SHP77 treated with DMSO at 0.1 percent for 48 hours (cell line): ENCODE results near the gene PIK3C2G.
"Not testable (repeated sequence)": the region's sequence is repeated elsewhere in the genome, so short reads cannot be mapped to it uniquely, and the experiment has no call there.

ENCODE experiments used
- DNase-seq: peaks from one replicate; lab custom pipeline; 2025; lab: John Stamatoyannopoulos, UW

The PIK3C2G gene

GRCh38 chr12:18644564-18644963 lies 383.2 kb downstream of the PIK3C2G start:
- no peak for DNase-seq

- no peak for DNase-seq
Measured at GRCh38 chr12:18646286-18646890, 385.1 kb downstream of the PIK3C2G start.

- no peak for DNase-seq
Measured at GRCh38 chr12:18651525-18651924, 390.2 kb downstream of the PIK3C2G start.

DNA sequence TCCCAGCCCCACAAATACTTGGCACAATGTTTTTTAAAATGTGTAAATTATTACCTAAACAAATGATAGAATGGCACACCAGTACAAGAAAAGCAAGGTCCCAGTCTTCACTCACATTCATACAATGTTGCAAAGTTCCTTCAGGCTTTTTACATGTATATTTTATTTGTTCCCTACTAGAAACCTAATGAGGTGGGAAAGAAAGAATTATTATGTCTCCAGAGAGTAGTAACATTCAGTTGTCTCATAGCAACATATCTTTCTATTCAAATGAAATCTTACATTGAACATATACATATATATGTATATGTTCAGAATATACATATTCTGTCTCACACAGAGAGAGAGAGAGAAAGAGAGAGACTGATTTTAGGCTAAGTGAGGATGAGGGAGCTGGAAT lies 391.3 kb downstream of the PIK3C2G start:
- DNase-seq = no peak

GRCh38 chr12:18653465-18653864 lies 392.1 kb downstream of the PIK3C2G start:
- no peak for DNase-seq

DNA sequence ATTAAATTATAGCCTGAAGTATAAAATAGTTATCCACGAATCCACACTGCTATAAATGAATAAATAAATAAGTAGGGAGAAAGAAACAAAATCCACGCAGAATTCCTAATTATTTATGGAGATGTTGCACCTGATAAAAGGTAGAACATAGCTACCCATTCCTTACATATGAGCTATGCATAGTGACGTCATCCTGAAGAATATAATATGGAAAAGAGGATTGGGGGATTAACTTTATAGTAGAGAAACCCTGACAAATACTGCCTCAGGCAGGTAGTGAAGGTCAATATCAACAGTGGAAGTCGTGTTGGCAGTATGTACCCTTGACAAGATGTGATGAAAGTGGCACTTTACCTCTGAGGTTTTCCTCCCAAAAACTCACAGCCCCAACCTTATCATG lies 394.0 kb downstream of the PIK3C2G start:
- DNase-seq = no peak

GRCh38 chr12:18658179-18658578 lies 396.9 kb downstream of the PIK3C2G start:
- DNase-seq = no peak

DNA sequence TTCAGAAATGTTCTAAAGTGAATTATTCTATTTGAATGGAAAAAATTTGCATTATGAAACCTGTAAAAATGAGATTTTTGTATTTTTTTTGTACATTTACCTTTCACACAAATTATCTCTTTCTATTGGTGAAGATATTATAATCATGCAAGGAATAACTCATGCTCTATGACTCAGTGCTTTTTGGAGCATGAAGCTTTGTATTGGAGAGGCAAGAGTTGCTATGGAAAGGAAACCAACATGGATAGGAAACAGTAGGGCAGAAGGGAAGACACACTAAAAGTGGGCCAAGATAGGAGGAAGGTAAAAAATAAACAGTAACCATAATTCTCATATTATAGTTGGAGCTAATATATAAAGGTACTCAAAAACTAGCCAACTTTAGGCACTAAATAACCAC lies 397.5 kb downstream of the PIK3C2G start:
- no peak for DNase-seq

DNA sequence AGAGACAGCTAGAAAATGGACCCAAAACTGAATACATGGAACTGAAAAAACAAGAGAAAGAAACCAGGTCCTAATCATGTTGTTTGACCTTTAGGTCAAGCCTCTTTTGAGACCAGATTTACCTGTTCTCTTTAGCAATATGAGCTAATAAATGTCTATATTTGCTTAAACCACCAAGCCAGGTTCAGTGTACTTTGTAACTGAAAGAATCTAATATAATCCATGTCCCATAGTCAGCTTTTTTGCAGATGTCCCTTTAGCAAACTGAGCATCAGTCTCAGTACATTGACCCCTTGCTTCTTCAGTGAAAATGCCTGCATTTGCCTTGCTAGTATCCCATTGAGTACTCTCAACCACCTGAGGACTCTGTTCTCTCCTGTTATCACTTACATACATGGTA lies 414.8 kb downstream of the PIK3C2G start:
- DNase-seq = no peak

- no peak for DNase-seq
Measured at GRCh38 chr12:18676996-18677588, 415.8 kb downstream of the PIK3C2G start.

DNA sequence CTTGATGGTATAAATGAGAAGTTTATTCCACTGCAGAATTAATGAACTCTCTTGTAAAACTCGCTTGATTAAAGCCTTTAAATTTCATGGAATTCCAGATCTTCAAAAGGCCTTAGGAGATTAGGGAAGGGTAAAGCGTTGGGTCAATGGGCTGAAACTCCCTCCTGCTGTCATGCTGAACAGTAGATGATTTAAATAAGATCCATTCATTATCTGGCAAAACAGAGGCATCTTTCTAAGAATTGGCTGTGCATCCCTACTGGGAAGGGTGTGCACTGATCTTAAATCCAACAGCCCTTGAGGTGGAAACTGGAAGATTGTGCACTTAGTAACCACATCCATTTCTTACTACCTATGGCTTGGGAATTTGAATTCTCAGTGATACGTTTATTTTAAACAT lies 420.5 kb downstream of the PIK3C2G start:
- DNase-seq = no peak

DNA sequence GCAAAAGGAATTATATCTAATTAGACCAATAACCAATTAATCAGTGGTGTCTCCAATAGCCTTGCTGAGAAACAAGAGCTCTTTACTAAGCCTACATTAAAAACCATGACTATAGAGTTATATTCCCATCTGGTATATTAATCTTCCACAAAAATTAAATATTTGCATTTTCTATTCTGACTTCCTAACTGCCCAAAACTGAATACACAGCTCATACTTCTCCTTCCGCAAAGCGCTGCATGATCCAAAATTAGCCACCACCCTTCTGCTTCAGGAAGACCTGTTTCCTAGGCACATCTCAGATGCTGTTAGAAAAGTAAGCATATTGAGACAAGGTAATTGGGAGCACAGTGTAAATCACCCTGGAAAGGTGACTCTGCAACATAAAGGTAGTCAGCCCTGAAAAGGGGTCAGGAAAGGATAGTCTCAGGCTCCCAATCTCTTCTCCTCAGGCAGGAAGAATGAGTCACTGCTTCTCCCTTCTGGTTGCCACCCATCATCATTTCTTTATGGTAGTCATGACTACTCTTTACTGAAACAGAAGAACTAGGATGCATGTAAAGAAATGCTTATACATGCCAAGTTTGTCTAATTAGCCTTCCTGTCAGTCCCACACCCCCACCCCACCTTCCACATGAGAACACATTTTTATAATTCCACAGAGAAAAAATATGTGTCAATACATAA lies 422.2 kb downstream of the PIK3C2G start:
- DNase-seq = no peak

DNA sequence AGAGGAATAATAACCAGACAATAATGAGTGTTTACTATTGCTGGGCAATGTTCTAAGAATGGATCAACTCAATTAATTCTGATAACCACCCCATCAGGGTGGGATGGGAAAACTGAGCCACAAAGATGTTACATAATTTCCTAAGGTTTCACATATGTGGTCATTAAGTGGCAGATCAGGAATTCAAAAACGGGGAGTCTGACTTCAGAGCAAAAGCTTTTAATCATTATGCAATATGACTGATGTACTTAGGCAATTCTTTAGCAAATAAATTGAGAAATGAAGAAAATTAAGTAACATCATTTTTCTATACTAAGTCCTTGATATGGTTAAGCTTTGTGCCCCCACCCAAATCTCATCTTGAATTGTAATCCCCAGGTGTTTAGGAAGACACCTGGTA lies 423.1 kb downstream of the PIK3C2G start:
- DNase-seq = no peak

- no peak for DNase-seq
Measured at GRCh38 chr12:18689771-18690170, 428.5 kb downstream of the PIK3C2G start.

- DNase-seq = no peak
Measured at GRCh38 chr12:18690653-18691052, 429.3 kb downstream of the PIK3C2G start.

- not testable (repeated sequence) for DNase-seq
Measured at GRCh38 chr12:18693986-18694385, 432.7 kb downstream of the PIK3C2G start.

DNA sequence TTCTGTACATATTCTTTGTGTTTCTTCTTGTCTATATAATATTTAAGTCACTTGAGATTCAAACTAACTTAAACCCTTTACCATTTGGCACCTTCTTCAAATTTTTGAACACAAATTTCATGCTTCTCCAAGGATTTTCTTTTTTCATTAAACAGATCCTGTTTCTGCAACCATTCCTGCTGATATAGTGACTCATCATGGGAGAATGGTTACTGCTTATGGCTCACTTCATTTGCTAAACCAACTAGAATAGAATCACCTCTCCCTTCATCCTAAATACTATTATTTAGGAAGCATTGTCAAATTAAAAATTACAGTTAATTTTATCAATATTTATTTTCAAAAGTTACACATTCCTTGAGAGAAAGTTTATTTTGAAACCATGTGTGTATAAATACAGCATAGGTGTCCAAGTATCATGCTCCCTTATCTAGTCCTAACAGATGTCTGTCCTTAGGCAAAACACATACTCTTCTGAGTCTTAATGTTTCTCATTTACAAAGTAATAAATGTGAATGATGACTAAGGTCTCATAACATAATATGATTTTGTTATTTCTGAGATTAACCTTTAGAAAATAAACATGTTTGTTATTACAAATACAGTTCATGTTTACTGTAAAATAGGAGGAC lies 435.8 kb downstream of the PIK3C2G start:
- no peak for DNase-seq
